ENCODE results near the gene UGGT2.

DNA sequence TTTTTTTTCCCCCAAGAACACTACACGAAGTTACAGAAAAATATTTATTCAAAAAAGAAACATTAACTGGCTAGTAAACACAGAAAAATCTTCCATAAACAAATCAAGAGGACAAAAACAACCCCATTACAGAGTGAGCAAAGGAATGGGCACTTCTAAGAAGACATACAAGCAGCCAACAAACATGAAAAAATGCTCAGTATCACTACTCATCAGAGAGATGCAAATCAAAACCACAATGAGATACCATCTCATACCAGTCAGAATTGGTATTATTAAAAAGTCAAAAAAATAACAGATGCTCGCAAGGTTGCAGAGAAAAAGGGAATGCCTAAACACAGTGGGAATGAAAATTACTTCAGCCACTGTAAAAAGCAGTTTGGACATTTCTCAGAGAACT lies 131.7 kb downstream of the UGGT2 start:
- no peak for TF ChIP-seq CTCF (IDR thresholded peaks at IDR 0.05 in 8 of 11, conservative IDR thresholded peaks at IDR 0.05 in 3 of 11)
- no peak for TF ChIP-seq POLR2AphosphoS5 (IDR thresholded peaks at IDR 0.05)
- TF ChIP-seq POLR2A (IDR thresholded peaks at IDR 0.05): no peak
